GF-D8 (cell line): ENCODE data around the gene LDHB.
"Not testable (repeated sequence)": the region's sequence is repeated elsewhere in the genome, so short reads cannot be mapped to it uniquely, and the experiment has no call there.

Experiments
- DNase-seq: peaks from one replicate; lab custom pipeline; 2025; lab: John Stamatoyannopoulos, UW

The LDHB gene

DNA sequence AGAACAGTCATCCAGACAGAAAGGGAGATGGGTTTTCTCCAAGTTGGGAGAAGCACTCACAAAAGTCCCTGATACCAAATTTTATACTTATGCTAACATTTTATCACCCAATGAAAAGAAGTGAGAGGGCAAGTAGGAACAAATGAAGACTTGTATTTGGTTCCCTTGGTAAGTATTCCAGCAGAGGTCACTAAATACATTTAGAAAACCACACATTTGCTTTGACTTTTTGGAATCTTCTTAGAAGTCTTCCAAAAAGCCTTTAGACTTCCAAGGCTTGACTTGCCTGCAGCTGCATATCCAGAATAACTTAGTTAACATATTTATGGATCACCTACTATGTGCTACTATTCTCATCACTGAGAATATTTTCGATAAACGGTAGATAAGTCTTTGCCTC is 49.9 kb downstream of the LDHB start:
- DNase-seq, result no peak

DNA sequence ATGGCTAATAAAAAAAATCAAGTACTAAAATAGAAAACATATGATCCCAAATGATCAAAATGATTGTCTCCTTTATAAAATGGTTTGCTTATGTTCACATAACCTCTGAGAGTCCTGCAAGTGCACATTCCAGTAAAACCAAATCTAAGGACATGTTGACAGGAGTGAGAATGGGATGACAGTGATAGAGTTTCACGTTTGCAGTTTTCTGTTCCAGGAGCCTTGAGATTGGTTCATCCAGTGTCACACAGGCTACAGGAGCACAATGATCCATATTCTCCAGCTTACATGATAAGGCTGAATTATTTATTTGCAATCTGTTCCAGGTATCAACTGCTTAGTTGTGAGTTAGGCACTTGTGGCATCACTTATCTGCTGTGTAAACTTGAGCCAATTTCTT is 51.5 kb downstream of the LDHB start:
- no peak for DNase-seq

DNA sequence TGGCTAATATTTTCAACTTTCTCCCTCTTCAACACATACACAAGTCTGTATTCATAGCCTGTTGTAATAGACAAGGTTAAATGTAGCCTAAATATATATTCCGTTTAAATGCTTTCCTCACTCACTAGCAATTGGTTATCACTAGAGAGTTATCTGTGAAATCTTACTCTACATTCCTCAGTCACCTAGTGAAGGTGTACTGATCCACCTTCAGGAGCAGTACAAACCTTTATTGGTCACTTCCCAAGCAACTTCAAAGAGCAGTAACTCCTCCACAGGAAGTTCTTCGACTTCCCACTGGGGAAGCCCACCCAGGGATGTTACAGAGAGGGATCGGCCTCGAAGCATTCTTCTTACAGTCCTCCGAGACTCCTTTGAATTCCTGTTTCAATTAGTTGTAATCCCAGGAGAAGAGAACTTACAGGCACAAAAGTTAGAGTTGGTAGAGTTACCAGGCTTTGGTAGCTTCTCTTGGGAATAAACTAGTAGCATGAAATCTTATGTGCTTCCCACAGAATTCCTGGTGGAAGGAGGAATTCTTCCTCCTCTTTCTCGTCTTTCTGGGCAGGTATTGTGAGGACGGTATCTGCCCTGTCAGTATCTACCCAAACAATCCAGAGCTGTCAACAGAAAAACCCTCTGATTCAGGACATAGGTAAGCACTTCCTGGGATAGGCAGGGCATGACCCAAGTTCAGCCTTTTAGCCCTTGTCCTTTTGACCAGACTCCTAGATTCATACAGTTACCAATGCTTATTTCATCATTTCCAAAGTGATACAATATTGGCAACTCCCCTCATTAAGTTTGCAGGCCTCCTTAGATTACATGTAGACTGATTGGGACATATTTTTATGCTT is 53.2 kb downstream of the LDHB start, which contains the start of gene GYS2:
Gene GYS2 (minus strand): TSS at position 603 of the 857 bp plus-strand sequence. CDS start 255 bp downstream, at position 348.
- DNase-seq, result no peak

DNA sequence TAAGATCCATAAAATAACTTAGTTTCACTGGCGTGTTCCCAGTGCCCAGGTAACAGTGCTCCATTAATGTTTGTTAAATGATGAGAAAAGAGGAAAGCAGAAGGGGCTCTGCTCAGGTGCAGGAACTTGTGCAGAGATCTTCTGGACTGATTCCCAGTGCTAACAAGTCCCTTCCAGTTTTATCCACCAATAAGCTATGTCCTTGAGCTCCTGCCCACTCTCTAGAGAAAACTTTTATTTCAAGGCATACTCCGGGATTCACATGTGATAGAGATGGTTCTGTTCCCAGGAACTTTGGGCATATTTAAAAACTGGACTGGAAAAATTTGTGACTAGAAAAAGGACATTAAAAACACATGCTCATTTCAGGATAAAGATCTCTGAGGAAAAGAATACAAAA is 54.9 kb downstream of the LDHB start:
- no peak for DNase-seq

DNA sequence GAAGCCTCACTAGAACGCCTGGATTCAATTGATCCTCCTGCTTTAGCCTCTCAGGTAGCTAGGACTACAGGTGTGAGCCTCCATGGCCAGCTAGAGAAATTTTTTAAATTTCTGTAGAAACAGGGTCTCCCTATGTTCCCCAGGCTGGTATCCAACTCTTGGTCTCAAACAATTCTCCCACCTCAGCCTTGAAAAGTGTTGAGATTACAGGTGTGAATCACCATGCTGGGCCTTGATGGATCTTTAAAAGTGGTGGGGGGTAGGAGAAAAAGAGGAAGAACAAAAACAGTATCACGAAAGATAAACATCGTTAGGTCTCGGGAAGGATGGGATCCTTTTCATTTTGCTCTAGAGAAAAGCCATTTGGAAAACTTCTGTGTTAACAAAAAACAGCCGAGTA is 57.4 kb downstream of the LDHB start:
- no peak for DNase-seq

DNA sequence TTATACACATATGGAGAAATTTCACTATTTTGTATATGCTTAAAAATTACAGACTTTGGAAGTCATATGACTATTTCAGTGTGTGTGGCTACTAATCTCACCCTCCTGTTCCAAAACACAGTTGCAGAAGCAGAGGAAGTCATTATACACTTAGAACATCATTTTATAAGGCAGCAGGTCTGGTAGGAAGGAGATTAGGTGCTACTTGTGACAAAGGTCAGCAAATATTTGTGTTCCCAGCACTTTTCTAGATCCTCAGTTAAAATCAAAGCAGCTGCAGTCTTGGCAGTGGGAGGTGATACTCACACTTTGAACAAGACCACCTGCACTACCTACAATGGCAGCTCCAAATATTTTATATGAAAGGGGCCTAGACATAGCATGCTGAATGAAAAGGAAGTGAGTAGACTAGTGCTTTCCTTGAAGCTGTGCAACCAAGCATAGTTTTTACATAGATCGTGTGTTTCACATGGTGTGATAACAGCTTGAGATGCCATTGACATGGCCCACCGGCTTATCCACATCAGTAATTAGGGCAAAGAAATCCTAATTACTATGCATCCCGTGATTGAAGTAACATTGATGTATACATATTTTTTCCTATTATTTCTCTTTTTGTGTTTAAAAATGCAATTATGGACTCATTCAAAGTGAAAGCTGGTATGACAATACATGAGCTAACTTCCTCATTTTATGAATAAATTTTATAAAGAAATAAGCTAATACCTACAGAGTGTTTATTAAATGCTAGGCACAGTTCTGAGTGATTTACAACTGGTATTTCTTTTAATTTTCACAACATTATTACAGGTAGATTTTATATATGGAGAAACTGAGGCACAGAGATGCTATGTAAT is 58.3 kb downstream of the LDHB start:
- DNase-seq, result no peak

DNA sequence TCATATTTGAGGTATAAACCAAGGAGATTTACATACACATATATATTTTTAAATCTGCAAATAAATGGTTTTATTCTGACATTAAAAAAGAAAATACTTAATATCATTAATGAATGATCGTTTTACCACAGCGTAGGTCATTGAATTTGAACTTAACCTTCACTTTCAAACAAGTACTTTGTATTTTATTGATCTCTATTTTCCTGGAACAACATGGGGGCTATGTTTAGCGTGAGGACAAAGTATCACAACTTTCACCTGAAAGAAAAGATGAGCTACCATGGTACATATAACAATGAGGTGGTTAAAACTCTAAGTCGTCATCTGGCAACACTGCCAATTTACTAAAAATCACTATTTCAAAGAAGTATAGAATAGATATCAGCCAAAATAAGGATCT is 59.0 kb downstream of the LDHB start:
- no peak for DNase-seq

DNA sequence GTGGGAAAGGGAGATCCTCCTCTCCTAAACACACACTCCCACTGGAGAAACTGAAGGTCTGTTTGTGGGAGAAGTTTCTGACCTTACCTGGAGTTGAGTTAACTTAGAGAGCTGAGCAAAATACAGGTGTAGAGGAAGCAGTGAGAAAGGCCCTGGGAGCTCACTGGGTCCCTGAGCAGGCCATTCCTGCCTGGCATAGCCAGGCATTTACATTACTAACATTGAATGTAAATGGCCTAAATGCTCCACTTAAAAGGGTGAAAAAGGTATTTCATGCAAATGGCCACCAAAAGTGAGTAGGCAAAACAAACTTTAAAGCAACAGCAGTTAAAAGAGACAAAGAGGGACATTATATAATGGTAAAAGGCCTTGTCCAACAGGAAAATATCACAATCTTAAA is 62.3 kb downstream of the LDHB start:
- DNase-seq, result not testable (repeated sequence)

DNA sequence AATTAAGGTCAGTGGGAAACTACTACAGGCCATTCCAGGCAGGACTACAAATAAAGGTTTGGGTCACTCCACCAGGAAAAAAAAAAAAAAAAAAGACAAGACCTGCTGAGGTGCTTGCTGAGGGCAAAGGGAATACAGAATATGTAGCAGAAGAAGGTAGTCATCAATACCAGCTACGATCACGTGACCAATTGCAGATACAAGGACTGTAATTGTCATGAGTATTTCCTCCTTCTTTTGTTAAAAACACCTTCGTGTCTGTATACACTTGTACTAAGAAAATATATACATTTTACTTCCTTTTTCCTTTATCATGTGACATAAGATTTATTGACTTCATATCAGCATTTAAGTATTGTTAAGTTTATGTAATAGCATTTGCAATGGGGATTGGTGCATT is 72.2 kb downstream of the LDHB start:
- no peak for DNase-seq
